K562 (cell line): ENCODE data around the gene SNX3. TPM values are rescaled to one million over a fixed set of nuclear protein-coding genes. Genes with fewer than 3 reads are reported as not detected.

ENCODE experiments used
- FOXM1 ChIP-seq, 2 experiments: fragments of 450-650 bp in 1 of 2; sonication (generic) in 1 of 2; formaldehyde crosslinking in 1 of 2; IDR thresholded peaks; 2 replicates each; pipeline versions ENCODE4 v1.6.1 to v1.9.0; 2017 to 2022; ENCODE audit warnings: low read depth in 2 of 2, mild to moderate bottlenecking in 2 of 2, missing genetic modification reagents in 1 of 2, moderate library complexity in 1 of 2
- HDAC3 ChIP-seq: fragments of 450-650 bp; IDR thresholded peaks from 2 replicates; pipeline ENCODE4 v1.6.1; 2018; ENCODE audit warnings: borderline replicate concordance, mild to moderate bottlenecking, moderate library complexity; ENCODE audit not compliant: partially characterized antibody
- MECOM ChIP-seq: fragments of 250-450 bp; sonication (Bioruptor Pico); IDR thresholded peaks from 2 replicates; pipeline ENCODE4 v1.8.0; 2022; ENCODE audit warnings: inconsistent platforms
- NFE2 ChIP-seq: IDR thresholded peaks from 2 replicates; pipeline ENCODE4 v1.6.1; 2014; ENCODE audit warnings: antibody characterized with exemption, low read depth
- NFYB ChIP-seq: IDR thresholded peaks from 2 replicates; pipeline ENCODE4 v1.6.1; 2011; ENCODE audit warnings: mild to moderate bottlenecking, moderate library complexity; ENCODE audit not compliant: insufficient read length; ENCODE audit errors: extremely low read depth
- PHB2 ChIP-seq: fragments of 450-650 bp; IDR thresholded peaks from 2 replicates; pipeline ENCODE4 v1.6.1; 2017; ENCODE audit warnings: low read depth
- SRSF3 ChIP-seq: fragments of 200-400 bp; formaldehyde crosslinking; IDR thresholded peaks from 2 replicates; pipeline ENCODE4 v1.6.1; 2016; ENCODE audit warnings: mild to moderate bottlenecking, low read length, moderate library complexity; ENCODE audit not compliant: insufficient read depth
- TAL1 ChIP-seq: fragments of 450-650 bp; IDR thresholded peaks from 2 replicates; pipeline ENCODE4 v1.6.1; 2016; ENCODE audit warnings: mild to moderate bottlenecking
- ZFP1 ChIP-seq: fragments of 450-650 bp; formaldehyde crosslinking; IDR thresholded peaks from 2 replicates; pipeline ENCODE4 v1.4.0; 2020; ENCODE audit warnings: mild to moderate bottlenecking, mixed read lengths
- ZNF384 ChIP-seq: IDR thresholded peaks from 2 replicates; pipeline ENCODE4 v1.6.1; 2012; ENCODE audit warnings: low read depth, low read length, improper control_type of control experiment
- ZNF445 ChIP-seq: fragments of 250-450 bp; sonication (Bioruptor Pico); IDR thresholded peaks from 2 replicates; pipeline ENCODE4 v1.4.0; 2020; ENCODE audit warnings: low read depth, mild to moderate bottlenecking, moderate library complexity
- ZNF668 ChIP-seq: fragments of 250-450 bp; sonication (Bioruptor Pico); IDR thresholded peaks from 2 replicates; pipeline ENCODE4 v1.8.0; 2022; ENCODE audit warnings: mild to moderate bottlenecking, inconsistent platforms
- ZNF764 ChIP-seq: fragments of 250-450 bp; sonication (Bioruptor Pico); IDR thresholded peaks from 2 replicates; pipeline ENCODE4 v1.4.0; 2020; ENCODE audit warnings: low read depth, mild to moderate bottlenecking, moderate library complexity
- polyA plus RNA-seq, 8 experiments: library from polyadenylated mRNA; depleted of rRNA in 4 of 8; stranded (reverse) in 5 of 8; unstranded in 3 of 8; fragments of >200 nt; fragmentation: Nextera tagmentation in 2 of 8; fragmentation: Illumina TruSeq in 1 of 8; extraction: Ambion mirVana in 2 of 8; extraction: Trizol in 1 of 8; gene quantifications; 2 replicates each; pipeline versions ENCODE4 v1.2.1 to v1.2.3, GENCODE V29; 2011 to 2014; ENCODE audit warnings: inconsistent platforms in 1 of 8, missing spikeins in 1 of 8
- total RNA-seq, 7 experiments: library from RNA; depleted of rRNA in 6 of 7; stranded (reverse); fragments of >200 nt in 6 of 7; fragmentation: Illumina TruSeq in 2 of 7; extraction: Trizol in 2 of 7; gene quantifications; 2 replicates each; pipeline versions ENCODE4 v1.2.1 to v1.2.3, GENCODE V29; 2011 to 2021; ENCODE audit warnings: low replicate concordance in 1 of 7
- TF ChIP-seq, protein P1 (sequence below): IDR thresholded peaks from 3 replicates; pipeline ENCODE4 v1.6.1; 2011; ENCODE audit warnings: borderline replicate concordance, mild to moderate bottlenecking; ENCODE audit not compliant: insufficient read length, insufficient read depth
- TF ChIP-seq, protein P2 (sequence below): fragments of 450-650 bp; formaldehyde crosslinking; conservative IDR thresholded peaks from 2 replicates; pipeline ENCODE4 v1.4.0; 2022; ENCODE audit warnings: mild to moderate bottlenecking, missing genetic modification characterization
- TF ChIP-seq, protein P3 (sequence below): fragments of 450-650 bp; formaldehyde crosslinking; IDR thresholded peaks from 2 replicates; pipeline ENCODE4 v1.4.0; 2020; ENCODE audit warnings: mild to moderate bottlenecking, mixed read lengths
- TF ChIP-seq, protein P4 (sequence below), 2 experiments: fragments of 150-350 bp in 1 of 2; IDR thresholded peaks; 2 replicates each; pipeline ENCODE4 v1.6.1; 2012 to 2016; ENCODE audit warnings: low read depth in 2 of 2, low read length in 2 of 2, mild to moderate bottlenecking in 1 of 2, moderate library complexity in 1 of 2
- TF ChIP-seq, protein P5 (sequence below): fragments of 450-650 bp; IDR thresholded peaks from 2 replicates; pipeline ENCODE4 v1.6.1; 2016; ENCODE audit warnings: missing biosample characterization, missing genetic modification characterization

SNX3 gene
- total and polyA plus RNA-seq, 9 of the 15 experiments (the other 6 are each of a cell fraction or from before 2014, with no cell fraction given), result 48.9 to 410 (median 159) TPM

DNA sequence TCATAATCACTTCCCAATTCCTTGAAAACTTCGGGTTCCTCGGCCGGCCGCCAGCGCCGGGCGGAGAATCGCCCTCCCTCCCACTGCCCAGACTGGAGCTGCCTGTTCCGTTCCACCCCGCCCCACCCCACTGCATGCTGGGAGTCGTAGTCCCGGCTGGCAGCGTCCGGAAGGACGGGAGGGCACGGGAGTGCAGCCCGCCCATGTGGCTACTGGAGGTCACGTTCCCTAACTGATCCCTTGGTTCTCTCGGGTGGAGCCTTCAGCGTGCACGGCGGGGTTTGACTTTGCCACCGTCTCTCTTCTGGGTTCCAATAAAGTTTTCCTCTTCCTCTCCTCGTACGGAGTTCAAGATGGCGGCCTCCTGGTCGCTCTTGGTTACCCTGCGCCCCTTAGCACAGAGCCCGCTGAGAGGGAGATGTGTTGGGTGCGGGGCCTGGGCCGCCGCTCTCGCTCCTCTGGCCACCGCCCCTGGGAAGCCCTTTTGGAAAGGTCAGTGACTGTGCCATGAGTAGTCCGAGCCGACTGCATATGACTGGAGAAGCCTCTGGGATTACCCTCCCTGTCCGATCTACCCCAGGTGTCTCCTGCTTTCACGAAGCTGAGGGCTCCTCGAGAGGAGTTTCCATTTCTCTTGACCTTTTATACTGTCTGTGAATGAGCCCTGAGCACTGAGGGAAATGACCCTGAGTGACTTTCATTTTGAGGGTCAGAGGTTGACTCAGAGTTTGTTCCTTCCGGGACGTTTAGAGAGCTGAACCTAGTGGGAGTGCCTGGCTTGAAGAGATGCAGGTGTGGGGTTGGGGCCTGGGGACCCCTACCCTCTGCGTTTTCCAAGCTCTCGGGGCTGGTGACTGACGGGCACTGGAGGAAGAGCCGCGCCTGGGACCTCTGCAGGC, 34.1 kb upstream of the SNX3 start, which contains the start of gene AFG1L (continued):
- TF ChIP-seq, protein P1, sequence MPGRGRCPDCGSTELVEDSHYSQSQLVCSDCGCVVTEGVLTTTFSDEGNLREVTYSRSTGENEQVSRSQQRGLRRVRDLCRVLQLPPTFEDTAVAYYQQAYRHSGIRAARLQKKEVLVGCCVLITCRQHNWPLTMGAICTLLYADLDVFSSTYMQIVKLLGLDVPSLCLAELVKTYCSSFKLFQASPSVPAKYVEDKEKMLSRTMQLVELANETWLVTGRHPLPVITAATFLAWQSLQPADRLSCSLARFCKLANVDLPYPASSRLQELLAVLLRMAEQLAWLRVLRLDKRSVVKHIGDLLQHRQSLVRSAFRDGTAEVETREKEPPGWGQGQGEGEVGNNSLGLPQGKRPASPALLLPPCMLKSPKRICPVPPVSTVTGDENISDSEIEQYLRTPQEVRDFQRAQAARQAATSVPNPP, result no peak
- TF ChIP-seq MECOM (CRISPR knock-in tag) (no peak), ZNF445 (no peak), ZNF668 (CRISPR knock-in tag) (no peak), ZNF764 (CRISPR knock-in tag) (no peak), NFE2 (peak; percentile 56), ZFP1 (CRISPR knock-in tag) (no peak), PHB2 (no peak), TAL1 (no peak), ZNF384 (no peak), HDAC3 (no peak), NFYB (no peak), FOXM1 (IDR thresholded peaks at IDR 0.05; ENCODE audit: low read depth) (no peak), FOXM1 (CRISPR knock-in tag; IDR thresholded peaks at IDR 0.05; ENCODE audit: low read depth) (no peak), SRSF3 (no peak)
- TF ChIP-seq, protein P2, sequence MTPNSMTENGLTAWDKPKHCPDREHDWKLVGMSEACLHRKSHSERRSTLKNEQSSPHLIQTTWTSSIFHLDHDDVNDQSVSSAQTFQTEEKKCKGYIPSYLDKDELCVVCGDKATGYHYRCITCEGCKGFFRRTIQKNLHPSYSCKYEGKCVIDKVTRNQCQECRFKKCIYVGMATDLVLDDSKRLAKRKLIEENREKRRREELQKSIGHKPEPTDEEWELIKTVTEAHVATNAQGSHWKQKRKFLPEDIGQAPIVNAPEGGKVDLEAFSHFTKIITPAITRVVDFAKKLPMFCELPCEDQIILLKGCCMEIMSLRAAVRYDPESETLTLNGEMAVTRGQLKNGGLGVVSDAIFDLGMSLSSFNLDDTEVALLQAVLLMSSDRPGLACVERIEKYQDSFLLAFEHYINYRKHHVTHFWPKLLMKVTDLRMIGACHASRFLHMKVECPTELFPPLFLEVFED (CRISPR knock-in tag), result no peak
- TF ChIP-seq, protein P3, sequence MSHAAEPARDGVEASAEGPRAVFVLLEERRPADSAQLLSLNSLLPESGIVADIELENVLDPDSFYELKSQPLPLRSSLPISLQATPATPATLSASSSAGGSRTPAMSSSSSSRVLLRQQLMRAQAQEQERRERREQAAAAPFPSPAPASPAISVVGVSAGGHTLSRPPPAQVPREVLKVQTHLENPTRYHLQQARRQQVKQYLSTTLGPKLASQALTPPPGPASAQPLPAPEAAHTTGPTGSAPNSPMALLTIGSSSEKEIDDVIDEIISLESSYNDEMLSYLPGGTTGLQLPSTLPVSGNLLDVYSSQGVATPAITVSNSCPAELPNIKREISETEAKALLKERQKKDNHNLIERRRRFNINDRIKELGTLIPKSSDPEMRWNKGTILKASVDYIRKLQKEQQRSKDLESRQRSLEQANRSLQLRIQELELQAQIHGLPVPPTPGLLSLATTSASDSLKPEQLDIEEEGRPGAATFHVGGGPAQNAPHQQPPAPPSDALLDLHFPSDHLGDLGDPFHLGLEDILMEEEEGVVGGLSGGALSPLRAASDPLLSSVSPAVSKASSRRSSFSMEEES (CRISPR knock-in tag), result no peak
- TF ChIP-seq, protein P4, sequence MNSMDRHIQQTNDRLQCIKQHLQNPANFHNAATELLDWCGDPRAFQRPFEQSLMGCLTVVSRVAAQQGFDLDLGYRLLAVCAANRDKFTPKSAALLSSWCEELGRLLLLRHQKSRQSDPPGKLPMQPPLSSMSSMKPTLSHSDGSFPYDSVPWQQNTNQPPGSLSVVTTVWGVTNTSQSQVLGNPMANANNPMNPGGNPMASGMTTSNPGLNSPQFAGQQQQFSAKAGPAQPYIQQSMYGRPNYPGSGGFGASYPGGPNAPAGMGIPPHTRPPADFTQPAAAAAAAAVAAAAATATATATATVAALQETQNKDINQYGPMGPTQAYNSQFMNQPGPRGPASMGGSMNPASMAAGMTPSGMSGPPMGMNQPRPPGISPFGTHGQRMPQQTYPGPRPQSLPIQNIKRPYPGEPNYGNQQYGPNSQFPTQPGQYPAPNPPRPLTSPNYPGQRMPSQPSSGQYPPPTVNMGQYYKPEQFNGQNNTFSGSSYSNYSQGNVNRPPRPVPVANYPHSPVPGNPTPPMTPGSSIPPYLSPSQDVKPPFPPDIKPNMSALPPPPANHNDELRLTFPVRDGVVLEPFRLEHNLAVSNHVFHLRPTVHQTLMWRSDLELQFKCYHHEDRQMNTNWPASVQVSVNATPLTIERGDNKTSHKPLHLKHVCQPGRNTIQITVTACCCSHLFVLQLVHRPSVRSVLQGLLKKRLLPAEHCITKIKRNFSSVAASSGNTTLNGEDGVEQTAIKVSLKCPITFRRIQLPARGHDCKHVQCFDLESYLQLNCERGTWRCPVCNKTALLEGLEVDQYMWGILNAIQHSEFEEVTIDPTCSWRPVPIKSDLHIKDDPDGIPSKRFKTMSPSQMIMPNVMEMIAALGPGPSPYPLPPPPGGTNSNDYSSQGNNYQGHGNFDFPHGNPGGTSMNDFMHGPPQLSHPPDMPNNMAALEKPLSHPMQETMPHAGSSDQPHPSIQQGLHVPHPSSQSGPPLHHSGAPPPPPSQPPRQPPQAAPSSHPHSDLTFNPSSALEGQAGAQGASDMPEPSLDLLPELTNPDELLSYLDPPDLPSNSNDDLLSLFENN (IDR thresholded peaks at IDR 0.05; ENCODE audit: low read depth in 2 of 2, low read length in 2 of 2), result no peak
- TF ChIP-seq, protein P5, sequence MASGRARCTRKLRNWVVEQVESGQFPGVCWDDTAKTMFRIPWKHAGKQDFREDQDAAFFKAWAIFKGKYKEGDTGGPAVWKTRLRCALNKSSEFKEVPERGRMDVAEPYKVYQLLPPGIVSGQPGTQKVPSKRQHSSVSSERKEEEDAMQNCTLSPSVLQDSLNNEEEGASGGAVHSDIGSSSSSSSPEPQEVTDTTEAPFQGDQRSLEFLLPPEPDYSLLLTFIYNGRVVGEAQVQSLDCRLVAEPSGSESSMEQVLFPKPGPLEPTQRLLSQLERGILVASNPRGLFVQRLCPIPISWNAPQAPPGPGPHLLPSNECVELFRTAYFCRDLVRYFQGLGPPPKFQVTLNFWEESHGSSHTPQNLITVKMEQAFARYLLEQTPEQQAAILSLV (tag), result 0 out of 2 replicates have a peak, but pooled peaks have one; percentile 8
